GF-D8 (cell line): ENCODE results near the gene ZDHHC8.

ENCODE experiments used
- DNase-seq: peaks from one replicate; lab custom pipeline; 2025; lab: John Stamatoyannopoulos, UW

ZDHHC8 gene

GRCh38 chr22:20096574-20097420, 34.8 kb upstream of the ZDHHC8 start:
- DNase-seq: no peak

DNA sequence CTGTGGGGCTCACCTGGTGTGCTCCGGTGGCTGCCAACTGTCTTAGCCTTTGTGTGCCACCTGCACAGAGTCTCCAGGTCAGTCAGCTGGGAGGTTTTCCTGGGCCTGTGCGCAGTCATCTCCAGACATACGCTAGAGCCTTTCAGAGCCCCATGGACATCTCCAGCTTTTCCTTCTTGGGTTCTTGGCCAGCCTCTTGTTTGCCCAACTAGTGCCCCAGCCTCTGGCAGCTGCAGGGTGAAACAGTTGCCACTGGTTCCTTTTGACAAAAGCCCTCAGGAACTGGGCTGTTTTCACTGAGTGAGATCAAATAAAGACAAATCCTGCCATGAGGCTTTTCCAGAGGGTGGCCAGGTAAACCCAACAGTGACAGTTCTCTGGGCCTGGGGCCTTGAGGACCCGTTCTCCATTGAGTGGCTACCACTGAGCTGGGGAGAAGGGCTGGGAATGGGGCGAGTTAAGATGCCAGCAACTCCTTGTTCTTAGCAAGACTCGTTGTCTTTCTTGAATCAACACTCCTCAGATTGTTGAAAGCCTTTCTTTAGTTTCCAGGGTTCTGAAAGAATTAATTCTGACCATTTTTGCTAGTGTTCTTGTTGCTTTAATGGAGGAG, 32.4 kb upstream of the ZDHHC8 start:
- DNase-seq: no peak

GRCh38 chr22:20101638-20102037, 30.0 kb upstream of the ZDHHC8 start:
- DNase-seq: no peak

GRCh38 chr22:20102203-20102780, 29.3 kb upstream of the ZDHHC8 start:
- DNase-seq: no peak

DNA sequence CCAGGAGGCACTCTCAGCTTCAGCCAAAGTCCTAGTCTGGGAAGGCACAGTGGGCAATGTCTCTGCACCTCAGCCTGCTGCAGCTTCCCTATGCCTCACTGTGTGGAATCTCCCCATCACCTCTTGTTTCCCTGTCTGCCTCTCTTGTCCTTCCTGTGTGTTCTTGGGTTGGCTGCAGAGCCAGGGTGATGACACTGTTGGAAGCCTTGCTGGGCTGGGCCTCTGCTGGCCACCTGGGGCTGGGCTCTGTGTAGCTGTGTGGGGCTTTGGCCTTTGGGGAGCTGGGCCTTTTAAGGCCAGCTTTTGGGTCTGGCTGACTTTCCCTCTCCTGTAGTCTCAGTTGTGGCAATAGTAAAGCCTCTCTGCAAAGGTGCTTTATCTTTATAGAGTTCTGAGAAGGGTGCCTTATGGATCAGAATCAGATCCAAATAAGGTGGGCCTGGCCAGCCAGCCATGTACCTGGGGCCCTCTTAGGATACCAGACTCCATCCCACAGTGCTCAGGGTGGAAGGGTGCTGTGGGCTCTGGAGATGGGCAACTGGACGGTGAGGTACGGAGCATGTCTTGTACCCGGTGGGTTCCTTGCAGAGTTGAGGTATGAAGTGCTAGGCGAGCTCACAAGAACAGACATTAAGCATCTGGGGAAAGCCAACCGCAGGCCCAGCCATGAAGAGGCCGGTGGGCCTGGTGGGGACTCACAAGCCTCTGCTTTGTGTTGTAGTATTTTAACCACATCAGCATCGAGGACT, 26.0 kb upstream of the ZDHHC8 start:
- DNase-seq: no peak

DNA sequence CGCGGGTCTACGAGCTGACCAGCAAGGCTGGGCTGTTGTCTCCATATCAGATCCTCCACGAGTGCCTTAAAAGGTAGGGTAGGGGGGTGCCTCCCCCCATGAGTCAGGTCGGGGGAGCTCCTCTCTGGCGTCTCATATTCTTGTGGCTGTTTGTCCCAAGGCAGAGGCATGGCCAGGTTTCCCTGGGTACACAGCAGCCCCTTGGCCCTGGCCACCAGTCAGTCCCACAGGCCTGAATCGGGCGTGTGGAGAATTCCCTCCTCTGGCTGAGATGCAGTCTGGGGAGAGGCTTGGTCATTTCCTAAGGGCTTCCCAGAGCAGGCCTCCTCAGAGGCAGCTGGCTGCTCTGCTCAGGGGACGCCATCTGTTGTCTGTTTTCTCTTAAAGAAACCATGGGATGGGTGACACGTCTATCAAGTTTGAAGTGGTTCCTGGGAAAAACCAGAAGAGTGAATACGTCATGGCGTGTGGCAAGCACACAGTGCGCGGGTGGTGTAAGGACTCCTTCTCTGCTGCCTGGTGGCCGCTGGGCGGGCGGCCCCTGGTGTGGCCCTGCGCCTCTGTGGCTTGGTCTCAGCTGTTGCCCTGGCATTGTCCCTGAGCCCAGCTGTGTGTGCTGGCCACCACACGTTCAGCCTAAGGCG, 25.3 kb upstream of the ZDHHC8 start:
- no peak for DNase-seq

- DNase-seq: no peak
These were observed 24.8 kb upstream of the ZDHHC8 start for GRCh38 chr22:20106849-20107237.

DNA sequence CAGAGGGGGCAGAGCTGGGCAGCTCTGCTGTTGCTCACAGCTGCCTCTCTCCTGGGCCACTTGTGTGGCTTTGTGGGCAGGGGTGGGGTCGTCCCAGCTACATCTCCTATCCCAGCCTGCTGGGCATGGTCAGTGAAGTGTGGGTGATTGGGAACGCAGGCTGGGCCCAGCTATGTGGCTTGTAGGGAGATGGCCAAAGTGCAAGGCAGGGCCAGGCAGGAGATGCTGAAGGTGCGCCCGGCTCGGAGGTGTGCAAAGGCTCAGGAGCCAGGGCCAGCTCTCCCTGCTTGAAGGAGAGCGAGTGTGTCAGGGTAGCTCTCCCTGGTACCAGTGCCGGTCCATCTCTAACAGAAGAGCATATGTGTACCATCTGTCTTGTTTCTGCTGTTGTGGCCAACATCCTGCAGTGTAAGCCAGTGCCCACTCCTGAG, 24.1 kb upstream of the ZDHHC8 start:
- DNase-seq: no peak

GRCh38 chr22:20107951-20108756, 23.4 kb upstream of the ZDHHC8 start:
- DNase-seq: no peak

DNA sequence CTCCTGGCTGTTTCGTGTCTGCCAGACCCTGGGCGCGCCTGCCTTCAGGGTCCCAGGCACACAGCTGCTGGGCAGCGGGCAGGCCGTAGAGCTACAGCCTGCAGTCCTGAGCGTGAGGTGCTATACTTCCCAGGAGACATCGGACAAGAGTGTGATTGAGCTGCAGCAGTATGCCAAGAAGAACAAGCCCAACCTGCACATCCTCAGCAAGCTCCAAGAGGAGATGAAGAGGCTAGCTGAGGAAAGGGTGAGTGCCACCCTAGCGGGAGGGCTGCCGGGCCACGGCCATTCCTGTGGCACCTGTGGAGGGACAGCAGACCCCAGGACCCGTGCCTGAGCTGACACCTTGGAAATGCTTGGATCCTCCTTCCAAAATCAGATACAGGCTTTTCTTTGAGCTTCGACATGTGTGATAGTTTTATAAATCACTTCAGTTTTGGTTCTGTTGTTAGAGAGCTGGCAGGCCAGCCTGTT, 22.8 kb upstream of the ZDHHC8 start:
- no peak for DNase-seq

- DNase-seq: no peak
These were observed 21.9 kb upstream of the ZDHHC8 start for GRCh38 chr22:20109411-20110358.

DNA sequence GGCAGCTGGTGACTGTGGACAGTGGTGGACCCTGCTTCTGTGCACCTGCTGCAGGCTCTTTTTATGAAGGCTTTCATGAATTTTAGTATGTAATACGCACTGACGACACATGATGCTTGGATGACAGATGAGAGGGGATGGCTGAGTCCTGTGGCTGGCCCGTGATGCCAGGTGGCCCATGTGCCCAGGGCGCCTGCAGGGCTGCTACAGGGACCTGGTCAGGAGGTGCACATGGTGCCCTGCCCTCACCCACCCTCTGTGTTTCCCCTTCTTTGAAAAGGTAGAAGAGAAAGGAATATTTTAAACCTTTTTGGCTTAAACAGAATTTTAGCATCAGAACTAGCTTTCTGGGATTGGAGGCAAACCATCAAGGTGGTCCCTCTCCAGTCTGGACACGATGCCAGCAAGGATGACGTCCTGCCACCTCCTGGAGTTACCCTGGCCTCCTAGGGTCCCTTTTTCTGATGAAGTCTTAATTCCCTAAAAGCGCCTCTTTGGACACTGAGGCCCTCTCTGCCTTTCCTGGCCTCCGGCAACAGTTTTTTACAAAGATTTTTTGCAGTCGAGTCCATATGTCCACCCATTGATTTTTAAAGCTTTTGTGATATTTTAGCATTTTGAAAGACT, 21.1 kb upstream of the ZDHHC8 start:
- DNase-seq: no peak

GRCh38 chr22:20111045-20111688, 20.4 kb upstream of the ZDHHC8 start:
- DNase-seq: no peak

- DNase-seq: no peak
These were observed 19.6 kb upstream of the ZDHHC8 start for GRCh38 chr22:20111689-20112622.

DNA sequence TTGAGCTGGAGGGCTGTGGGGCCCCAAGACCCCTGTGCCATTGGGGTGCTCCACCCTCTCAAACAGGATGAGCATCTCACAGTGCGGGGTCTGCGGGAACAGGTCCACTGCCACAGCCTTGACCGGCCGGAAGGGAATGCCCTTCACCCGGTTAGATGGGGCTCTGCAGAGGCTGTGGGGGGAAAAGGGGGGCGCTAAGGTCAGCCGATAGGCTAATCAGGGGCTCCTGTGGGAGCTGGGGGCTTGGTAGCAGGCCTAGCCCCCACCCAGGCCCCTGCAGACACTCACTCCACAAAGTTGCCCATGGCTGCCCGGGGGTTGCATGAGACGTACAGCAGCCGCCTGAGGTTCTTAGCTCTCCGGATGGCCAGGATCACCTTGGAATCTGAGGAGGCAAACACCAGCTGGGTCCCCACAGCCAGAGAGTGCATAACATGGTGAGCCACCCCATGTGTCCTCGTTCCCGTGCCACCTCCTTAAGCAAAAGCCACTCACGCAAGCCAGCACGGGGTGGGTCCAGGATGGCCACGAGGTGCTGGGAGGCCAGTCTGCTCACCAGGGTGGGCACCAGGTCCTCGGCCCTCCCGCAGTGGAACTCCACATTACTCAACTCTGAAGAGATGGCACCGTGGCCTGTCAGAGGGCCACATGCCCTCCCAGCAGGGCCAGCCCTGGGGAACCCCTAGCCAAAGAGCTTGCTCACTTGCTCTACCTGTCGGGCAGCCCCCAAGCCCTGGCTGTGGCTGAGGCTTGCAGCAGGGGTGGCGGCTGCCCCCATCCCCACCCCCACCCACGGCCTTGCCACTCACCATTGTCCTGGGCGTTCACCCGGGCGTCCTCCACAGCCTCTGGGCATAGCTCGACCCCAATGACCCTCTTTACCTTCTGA, 18.7 kb upstream of the ZDHHC8 start:
- no peak for DNase-seq

GRCh38 chr22:20113551-20114310, 17.9 kb upstream of the ZDHHC8 start:
- DNase-seq: no peak
